ENCODE measurements around the gene RPL39L.

The RPL39L gene

DNA sequence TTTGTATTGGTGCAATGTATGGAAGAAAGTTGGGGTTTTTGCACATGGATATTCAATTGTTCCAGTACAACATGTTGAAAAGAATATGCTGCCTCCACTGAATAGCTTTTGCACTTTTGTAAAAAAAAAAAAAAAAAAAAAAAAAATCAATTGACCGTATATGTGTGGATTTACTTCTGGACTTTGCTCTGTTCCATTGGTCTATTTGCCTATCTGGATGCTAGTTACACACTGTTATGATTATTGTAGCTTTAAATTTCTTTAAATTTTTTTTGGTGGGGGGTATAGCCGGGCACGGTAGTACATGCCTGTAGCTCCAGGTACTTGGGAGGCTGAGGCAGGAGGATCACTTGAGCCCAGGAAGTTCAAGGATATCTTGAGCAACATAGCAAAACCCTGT, 52.5 kb downstream of the RPL39L start:
- DNase-seq: no peak

DNA sequence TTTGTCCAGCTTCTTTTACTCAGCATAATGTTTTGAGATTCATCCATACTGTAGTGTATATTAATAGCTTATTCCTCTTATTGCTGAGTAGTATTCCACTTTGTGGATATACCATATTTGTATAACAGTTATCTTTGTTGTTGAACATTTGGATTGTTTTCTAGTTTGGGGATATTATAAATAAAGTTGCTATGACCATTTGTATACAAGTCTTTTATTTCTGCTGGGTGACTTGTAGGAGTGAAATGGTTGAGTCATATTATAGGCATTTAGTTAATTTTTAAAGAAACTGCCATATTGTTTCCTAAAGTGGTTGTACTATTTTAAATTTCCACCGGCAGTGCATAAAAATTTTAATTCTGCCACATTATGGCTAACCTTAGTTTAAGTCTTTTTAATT, 53.4 kb downstream of the RPL39L start:
- no peak for DNase-seq

DNA sequence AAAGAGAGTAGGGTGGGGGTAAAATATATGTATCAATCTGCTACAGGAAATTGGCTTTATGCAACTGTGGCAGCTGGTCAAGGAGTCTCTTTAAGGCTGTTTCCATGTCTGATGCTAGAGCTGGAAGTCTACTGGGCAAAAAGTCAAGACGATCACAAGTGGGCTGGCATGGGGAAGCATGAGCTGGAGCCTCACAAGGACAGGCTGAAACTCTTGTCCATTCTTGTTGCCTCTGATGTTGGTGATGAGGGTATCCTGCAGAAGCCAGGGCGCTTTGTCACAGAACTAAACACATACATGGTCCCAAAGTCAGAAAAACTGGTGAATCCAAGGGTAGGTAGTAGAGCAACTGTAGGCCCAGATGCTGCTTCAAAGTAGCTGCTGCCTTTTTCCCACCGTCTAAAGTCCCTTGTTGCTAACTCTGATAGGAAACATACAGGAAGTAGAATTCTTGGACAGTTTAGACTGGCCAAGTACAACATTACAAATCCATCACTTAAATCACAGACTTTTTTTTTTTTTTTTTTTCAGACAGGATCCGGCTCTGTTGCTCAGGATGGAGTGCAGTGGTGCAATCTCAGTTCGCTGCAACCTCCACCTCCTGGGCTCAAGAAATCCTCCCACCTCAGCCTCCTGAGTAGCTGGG, 54.2 kb downstream of the RPL39L start:
- DNase-seq: no peak

DNA sequence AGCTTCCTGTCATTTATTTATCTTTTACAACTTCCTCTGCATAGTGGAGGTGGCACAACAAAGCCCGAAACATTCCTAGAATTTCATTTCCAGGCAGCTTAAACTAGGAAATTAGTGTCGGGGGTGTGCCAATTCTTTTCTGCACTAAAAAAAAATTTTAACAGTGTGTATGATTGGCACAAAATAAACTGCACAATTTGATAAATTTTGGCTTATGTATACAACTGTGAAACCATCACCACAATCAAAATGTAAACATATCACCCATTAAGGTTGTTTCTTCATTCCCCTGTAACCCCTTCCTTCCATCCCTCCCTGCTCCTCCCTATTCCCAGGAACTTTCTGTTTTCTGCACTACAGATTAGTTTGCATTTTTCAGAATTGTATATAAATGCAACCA, 54.7 kb downstream of the RPL39L start:
- no peak for DNase-seq

DNA sequence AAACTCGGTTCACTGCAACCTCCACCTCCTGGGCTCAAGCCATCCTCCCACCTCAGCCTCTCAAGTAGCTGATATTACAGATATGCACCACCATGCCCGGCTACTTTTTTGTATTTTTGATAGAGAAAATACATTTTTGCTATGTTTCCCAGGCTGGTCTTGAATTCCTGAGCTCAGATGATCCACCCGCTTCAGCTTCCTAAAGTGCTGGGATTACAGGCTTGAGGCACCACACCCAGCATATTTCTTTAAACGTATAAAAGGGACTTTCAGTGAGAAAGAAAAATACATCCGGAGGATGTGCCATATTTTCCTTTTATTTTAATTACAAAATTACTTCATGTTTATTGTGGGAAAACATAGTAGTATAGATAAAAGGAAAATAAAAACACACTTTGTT, 55.2 kb downstream of the RPL39L start:
- DNase-seq: no peak

DNA sequence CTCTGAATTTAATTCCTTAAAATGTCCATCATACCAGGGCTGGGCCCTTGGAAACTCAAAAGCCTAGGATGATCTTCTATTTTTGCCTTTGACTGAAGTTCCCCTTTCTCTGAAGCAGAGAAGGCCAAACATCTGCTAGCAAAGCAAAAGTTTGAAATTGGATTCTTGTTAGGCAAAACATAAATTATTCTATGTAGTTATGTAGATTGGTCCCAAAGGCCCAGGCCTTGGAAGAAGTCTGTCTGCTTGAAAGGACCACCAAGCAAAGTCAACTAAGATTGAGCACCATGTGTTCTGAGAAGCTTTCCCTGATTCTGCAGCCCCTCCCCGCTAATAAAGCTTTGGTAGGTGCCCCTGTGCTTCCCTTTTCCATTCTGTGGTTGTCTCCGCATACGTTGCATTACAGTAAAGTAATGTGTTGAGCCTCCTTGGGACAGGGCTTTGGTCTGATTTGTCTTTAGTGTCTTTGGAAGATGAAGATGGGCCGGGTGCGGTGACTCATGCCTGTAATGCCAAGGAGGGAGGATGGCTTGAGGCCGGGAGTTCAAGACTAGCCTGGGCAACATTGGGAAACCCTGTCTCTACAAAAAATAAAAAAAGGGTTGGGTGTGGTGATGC, 56.4 kb downstream of the RPL39L start:
- DNase-seq: no peak

DNA sequence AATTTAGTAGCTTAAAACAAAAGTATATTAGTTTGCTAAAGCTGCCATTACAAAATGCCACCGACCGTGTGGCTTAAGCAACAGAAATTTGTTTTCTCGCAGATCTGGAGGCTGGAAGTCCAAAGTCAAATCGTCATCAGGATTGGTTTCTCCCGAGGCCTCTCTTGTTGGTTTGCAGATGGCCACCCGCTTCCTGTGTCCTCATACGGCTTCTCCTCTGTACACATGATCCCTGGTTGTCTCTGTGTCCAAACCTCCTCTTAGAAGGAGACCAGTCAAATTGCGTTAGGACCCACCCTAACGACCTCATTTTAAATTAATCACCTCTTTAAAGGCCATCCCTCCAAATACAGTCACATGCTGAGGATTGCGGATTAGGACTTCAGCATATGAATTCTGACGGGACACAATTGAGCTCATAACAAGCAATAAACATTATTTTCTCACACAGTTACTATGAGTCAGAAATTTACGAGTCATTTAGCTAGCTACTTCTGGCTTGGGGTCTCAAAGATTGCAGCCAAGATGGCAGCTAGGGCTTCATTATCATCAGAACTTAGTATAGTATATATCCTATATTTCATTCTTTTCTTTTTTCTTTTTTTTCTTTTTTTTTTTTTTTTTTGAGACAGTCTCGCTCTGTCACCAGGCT, 58.4 kb downstream of the RPL39L start:
- no peak for DNase-seq

DNA sequence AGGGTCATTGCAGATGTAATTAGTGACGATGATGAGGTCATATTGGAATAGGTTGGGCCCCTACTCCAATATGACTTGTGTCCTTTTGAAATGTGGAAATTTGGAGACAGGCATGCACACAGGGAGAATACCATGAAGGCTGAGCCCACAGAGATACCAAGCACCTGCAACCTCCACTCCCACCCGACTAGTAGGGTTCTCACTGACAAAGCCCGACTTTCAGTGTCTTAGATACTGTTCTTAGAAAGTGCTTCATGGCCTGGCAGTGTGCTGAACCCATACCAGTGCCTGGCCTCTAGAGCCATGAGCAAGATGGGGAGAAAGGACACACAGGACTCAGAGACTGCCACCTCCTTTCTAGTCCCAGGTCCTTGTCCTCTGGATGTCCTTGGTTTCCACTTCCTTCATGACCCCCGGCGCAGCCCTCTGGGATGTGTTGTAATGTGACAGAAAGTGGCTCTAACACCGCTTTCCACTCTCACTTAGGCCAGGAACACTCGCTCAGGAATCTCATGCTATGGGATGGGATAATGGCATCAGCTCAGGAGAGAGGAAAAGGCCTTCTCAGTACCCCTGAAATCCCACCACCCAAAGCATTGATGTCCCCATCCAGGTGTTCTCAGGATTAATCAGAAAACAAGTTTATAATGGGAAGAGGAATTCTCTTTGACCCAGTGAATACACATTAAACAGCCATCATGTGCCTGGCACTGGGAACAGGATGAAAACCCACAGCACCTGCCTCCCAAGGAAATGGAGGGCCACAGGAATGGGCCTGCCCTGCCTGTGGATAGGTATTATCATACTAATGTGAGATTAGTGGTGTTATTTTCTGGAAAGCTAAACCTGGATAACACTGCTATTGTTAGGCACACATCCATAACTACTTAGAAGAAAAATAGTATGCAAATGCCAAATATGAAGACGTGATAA, 59.9 kb downstream of the RPL39L start:
- DNase-seq: no peak

DNA sequence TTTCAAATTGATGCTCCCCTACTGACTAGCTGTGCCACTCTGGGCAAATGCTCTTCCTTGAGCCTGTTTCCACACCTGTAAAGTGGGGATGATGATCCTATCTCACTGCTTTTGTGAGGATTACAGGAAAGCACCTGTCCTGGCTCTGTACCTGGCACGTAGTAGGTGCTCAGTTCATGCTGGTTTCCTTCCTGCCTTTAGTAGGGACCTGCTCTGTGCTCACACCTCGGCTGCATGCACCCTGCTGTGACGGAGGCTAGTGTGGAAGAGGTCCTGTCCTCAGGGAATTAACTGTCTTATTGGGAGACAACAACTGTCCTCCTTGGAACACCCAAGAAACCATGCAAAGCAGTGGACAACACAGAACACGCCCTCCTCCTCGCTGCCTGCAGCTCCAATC, 61.8 kb downstream of the RPL39L start:
- no peak for DNase-seq

DNA sequence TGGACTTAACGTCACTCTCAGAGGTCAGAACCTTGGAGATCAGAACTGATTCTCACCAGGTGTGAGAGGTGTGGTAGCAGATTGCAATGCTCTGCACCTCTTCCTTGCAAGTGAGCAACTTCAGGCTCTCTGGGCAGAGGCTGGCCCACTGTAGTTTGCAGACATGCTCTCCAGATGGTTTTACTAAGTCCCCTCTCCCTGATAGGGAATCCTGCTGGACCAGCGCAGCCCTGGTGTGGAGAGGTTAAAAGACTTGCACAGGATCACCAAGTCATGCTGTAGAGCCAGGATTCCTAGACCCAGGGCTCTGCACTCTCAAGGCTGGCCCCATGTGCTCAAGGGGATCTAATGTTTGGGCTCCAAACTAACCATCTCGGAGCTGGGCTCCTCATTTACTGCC, 62.2 kb downstream of the RPL39L start:
- DNase-seq: no peak

DNA sequence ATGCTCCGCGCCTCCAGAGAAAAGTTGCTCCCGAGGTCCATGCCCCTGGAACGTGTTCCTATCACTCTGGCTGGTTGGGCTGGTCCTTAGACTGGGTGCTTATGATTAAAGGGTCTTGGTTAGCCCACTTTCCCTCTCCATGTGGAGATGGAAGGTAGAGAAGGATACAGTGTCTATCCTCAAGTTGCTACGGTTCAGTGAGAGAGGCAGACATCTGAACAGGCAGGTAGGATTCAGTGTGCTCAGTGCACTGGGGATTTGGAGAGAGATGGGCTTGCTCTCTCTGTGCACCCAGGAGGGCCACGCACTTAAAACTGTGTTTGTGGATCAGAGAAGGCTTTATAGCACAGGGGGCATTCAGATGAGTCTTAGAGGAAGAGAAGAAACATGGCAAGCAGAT, 63.0 kb downstream of the RPL39L start:
- no peak for DNase-seq

DNA sequence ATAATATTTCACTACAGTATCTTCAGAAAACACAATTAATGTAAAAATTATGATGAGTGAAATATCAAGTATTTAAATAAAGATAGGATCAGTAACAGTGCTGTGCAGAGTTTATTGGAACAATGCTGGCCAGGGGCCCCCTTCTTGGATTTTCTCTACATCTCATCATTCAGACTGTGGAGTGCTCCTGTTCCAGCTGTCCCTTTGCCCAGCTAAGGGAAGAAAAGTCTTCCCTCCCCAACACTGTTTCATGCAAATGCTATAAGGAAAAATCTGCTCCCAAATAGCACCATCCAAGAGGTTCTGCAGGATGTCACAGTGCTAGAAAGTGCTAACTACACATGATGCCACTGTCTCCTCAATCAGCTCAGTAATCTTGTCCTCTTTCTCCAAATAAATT, 64.5 kb downstream of the RPL39L start:
- DNase-seq: no peak

DNA sequence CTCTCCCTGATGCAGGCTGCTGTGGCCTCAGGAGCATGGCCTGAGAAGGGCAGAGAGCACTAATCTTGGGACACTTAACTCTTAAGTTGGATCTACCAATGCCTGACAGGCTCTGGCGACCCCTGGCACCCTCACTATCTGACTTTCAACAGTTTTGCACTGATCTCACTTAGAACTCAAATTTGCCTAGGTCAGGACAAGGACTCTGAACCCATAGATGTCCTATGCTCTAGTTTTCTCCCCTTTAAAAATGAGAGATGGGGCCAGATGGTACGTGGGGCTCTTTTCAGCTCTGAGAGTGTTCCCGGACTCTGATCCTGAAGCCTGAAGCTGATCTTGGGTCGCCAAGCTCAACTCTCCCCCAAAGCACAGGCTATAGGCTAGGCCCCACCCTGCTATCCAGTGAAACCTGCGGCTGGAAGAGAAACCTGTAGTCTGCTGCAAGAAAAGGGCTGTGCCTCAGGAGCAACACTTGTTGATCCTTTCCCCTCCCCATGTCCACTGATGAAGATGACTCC, 65.7 kb downstream of the RPL39L start:
- DNase-seq: no peak

DNA sequence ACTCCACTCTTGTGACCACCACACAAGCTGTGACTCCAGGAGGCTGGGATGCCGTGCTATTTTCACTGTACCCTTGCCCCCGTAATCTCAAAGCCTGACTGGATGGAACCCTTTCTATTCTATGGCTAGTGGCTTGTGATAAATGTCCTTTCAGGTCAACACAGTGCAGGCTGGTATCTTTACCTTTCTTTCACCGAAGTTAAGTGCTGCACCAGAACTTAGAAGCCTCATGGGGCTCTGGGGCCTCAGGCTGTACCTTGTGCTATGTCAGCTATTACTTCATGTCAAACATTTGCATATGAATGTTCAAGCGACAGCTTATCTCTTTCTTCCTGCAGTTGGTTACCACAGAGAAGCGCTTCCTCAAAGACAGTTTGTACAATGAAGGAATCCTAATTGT, 66.8 kb downstream of the RPL39L start:
- no peak for DNase-seq

DNA sequence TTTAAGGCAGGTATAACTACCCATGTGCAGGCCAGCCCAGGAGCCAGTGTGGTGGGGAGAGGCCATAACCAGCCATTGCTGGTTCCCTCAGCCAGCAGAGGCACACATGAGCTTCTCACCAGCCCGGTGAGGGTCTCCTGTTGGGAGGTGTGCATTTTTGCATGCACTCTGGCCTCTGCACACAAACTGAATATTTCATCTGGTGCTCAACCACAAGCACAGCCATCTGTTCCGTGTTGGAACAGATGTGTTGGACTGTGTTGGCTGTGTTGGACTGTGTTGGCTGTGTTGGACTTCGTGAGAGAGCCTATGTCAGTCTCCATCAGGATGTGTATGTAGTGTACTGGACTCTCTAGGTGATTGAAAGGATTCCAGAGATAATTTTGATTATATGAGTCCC, 67.2 kb downstream of the RPL39L start:
- DNase-seq: no peak

Data from activated CD4-positive, alpha-beta T cell treated with anti-CD3 and anti-CD28 coated beads, Interleukin-2, amount 50 U/mL, for 4 hours (primary cell).